Astrocyte (in vitro differentiated cells and primary cell): ENCODE measurements around the gene C17orf100.

Source experiments
- CTCF ChIP-seq: IDR thresholded peaks from 2 replicates; pipeline ENCODE4 v1.5.1; 2011; ENCODE audit warnings: low read depth, mild to moderate bottlenecking, inconsistent platforms, low read length, moderate library complexity; ENCODE audit not compliant: insufficient read depth
- EZH2 ChIP-seq: IDR thresholded peaks from 2 replicates; pipeline ENCODE4 v1.6.1; 2012; ENCODE audit warnings: mild to moderate bottlenecking, low read length, inconsistent platforms; ENCODE audit not compliant: insufficient read depth

DNA sequence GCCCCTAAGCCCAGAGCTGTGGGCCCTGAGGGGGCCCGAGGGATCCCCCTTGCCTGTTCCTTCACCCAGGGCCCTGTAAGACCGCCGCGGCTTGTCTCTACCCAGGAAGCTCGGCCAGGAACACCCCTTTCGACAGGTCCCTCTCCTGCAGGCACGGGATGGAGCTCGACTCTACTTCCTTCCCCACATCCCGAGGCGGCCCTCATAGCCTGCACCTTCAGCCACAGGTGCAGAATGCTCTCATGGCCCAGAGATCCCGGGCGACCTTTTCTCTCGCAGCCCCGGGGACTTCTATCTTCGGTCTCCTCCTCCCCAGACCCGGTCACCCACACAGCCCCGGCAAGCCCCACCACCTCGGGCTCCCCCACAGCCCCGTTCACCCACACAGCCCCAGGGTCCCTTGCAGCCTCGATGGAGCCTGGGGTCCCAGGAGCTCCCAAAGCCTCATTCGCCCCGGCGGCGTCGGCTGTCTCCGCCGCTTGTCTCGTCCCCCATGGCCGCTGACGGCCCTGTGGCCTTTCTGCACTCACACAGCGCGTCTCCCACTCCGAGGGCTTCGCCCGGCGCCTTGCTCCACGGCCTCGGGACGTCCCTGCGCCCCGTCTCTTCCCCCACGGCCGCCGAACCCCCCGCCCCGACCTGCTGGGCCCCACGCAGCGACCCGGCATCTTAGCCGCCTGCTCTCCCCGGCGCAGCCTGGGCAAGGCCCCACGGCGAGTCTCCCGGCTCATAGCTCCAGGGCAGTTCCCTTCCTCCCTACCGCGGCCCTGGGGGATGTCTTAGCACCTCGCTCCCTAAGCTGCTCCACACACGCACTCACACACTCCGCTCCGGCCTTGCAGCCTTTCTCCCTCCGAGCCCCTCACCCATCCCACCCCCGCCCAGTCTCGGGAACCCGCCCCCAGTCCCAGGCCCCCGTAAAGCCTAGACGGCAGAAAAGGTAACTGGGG is 11.7 kb upstream of the C17orf100 start:
- no peak for TF ChIP-seq CTCF
- TF ChIP-seq EZH2, result no peak
